Measurements from ENCODE around the gene PTP4A1. TPM values are rescaled to one million over a fixed set of nuclear protein-coding genes. Genes with fewer than 3 reads are reported as not detected.

PTP4A1 gene
- total RNA-seq, 2 donors from 2014 or later, result 182 to 247 TPM

GRCh38 chr6:63533952-63534351 lies 38.3 kb upstream of the PTP4A1 start:
- TF ChIP-seq CTCF (IDR thresholded peaks at IDR 0.05), result no peak
- no peak for DNase-seq
- Histone ChIP-seq H3K4me1 (no peaks in the 10 kb centered on the region), H3K36me3 (no peaks in the 10 kb centered on the region), H3K4me3 (no peak overlapping the region), H3K9me3 (no peaks in the 10 kb centered on the region), H3K27ac (no peak overlapping the region), H3K27me3 (no peaks in the 10 kb centered on the region), H3K9ac (ENCODE audit: low read depth in 2 of 2, low read length in 2 of 2) (no peak overlapping the region)
- intact Hi-C loops (cut with DNase I), result no loop called here

- no peak for TF ChIP-seq CTCF (IDR thresholded peaks at IDR 0.05)
- H3K9ac ChIP-seq (ENCODE audit: low read depth in 2 of 2, low read length in 2 of 2), result no peak overlapping the region
- no peaks in the 10 kb centered on the region for H3K9me3 ChIP-seq
- intact Hi-C loops (cut with DNase I), result no loop called here
- no peak overlapping the region for H3K27ac ChIP-seq
- no peak for DNase-seq
- H3K36me3 ChIP-seq, result no peaks in the 10 kb centered on the region
- no peaks in the 10 kb centered on the region for H3K27me3 ChIP-seq
- H3K4me3 ChIP-seq, result no peak overlapping the region
- H3K4me1 ChIP-seq, result no peaks in the 10 kb centered on the region
Measured at GRCh38 chr6:63537201-63537958, 34.9 kb upstream of the PTP4A1 start.

- no peak for TF ChIP-seq CTCF (IDR thresholded peaks at IDR 0.05)
- Histone ChIP-seq H3K4me3 (no peak overlapping the region), H3K27me3 (no peaks in the 10 kb centered on the region), H3K4me1 (no peaks in the 10 kb centered on the region), H3K36me3 (no peaks in the 10 kb centered on the region), H3K27ac (no peak overlapping the region), H3K9ac (ENCODE audit: low read depth in 2 of 2, low read length in 2 of 2) (no peak overlapping the region), H3K9me3 (no peaks in the 10 kb centered on the region)
- intact Hi-C loops (cut with DNase I), result no loop called here
- DNase-seq, result no peak
Measured at GRCh38 chr6:63537959-63538300, 34.4 kb upstream of the PTP4A1 start.

- Histone ChIP-seq H3K27me3 (no peaks in the 10 kb centered on the region), H3K4me1 (no peaks in the 10 kb centered on the region), H3K27ac (no peak overlapping the region), H3K9me3 (no peaks in the 10 kb centered on the region), H3K9ac (ENCODE audit: low read depth in 2 of 2, low read length in 2 of 2) (no peak overlapping the region), H3K4me3 (no peak overlapping the region), H3K36me3 (no peaks in the 10 kb centered on the region)
- intact Hi-C loops (cut with DNase I), result no loop called here
- TF ChIP-seq CTCF (IDR thresholded peaks at IDR 0.05), result no peak
- no peak for DNase-seq
Measured at GRCh38 chr6:63538550-63538949, 33.7 kb upstream of the PTP4A1 start.

GRCh38 chr6:63543001-63543400 lies 29.3 kb upstream of the PTP4A1 start:
- H3K27ac ChIP-seq, result no peak overlapping the region
- intact Hi-C loops (cut with DNase I), result no loop called here
- TF ChIP-seq CTCF (IDR thresholded peaks at IDR 0.05), result no peak
- no peak overlapping the region for H3K9ac ChIP-seq (ENCODE audit: low read depth in 2 of 2, low read length in 2 of 2)
- H3K9me3 ChIP-seq, result no peaks in the 10 kb centered on the region
- H3K36me3 ChIP-seq, result no peaks in the 10 kb centered on the region
- no peak overlapping the region for H3K4me3 ChIP-seq
- no peak for DNase-seq
- no peaks in the 10 kb centered on the region for H3K4me1 ChIP-seq
- no peaks in the 10 kb centered on the region for H3K27me3 ChIP-seq
